Esophagus muscularis mucosa (tissue), 4 donors: Measurements from ENCODE around the gene MAML1. TPM values are rescaled to one million over a fixed set of nuclear protein-coding genes. Genes with fewer than 3 reads are reported as not detected.

ENCODE experiments used
- DNase-seq: peaks from one replicate; pipeline ENCODE4 v3.0.0-alpha.2; 2017; ENCODE audit errors: extremely low spot score
- H3K27ac ChIP-seq, 4 donors: fragments of 200-600 bp; sonication (generic); replicated peaks in 1 of 4; 1 replicate in 3 of 4; 2 replicates in 1 of 4; pipeline ENCODE4 v1.5.1; 2016 to 2019; ENCODE audit warnings: mild to moderate bottlenecking in 1 of 4
- H3K27me3 ChIP-seq, 4 donors: fragments of 200-600 bp; sonication (generic); one replicate each; pipeline versions ENCODE4 v1.5.1 to v1.6.0; 2016 to 2019
- H3K36me3 ChIP-seq, 4 donors: fragments of 200-600 bp; sonication (generic); one replicate each; pipeline ENCODE4 v1.5.1; 2016 to 2019
- H3K4me1 ChIP-seq, 4 donors: fragments of 200-600 bp; sonication (generic); one replicate each; pipeline ENCODE4 v1.5.1; 2016 to 2019
- H3K4me3 ChIP-seq, 4 donors: fragments of 200-600 bp; sonication (generic); 1 replicate in 2 of 4; 2 replicates in 2 of 4; pipeline ENCODE4 v1.5.1; 2016 to 2019; ENCODE audit warnings: mild to moderate bottlenecking in 4 of 4, moderate library complexity in 1 of 4
- H3K9me3 ChIP-seq, 4 donors: fragments of 200-600 bp; sonication (generic); 1 replicate in 3 of 4; 2 replicates in 1 of 4; pipeline ENCODE4 v1.5.1; 2016 to 2019
- EP300 ChIP-seq: sonication (generic); formaldehyde crosslinking; IDR thresholded peaks from one replicate; pipeline ENCODE4 v1.6.1; 2017; ENCODE audit warnings: antibody characterized with exemption
- POLR2A ChIP-seq: fragments of 450-650 bp; IDR thresholded peaks from one replicate; pipeline ENCODE4 v1.6.1; 2017; ENCODE audit warnings: antibody characterized with exemption, moderate library complexity, mild to moderate bottlenecking, low read depth
- POLR2AphosphoS5 ChIP-seq, 2 donors: sonication (generic); formaldehyde crosslinking; IDR thresholded peaks; one replicate each; pipeline ENCODE4 v1.6.1; 2017; ENCODE audit warnings: antibody characterized with exemption in 2 of 2
- WGBS: methylation state at CpG from one replicate; pipeline ENCODE4 v1.1.5; 2018; 5-methylcytosine and 5-hydroxymethylcytosine counted together
- intact Hi-C: fragments of 100-400 bp; cut with DNase I; formaldehyde crosslinking; loops from one replicate; pipeline ENCODE4 v1.15.1; 2023
- total RNA-seq, 4 donors: library from RNA; depleted of rRNA; stranded (reverse); fragments of >200 nt; gene quantifications; one replicate each; pipeline versions ENCODE4 v1.1.0 to v1.2.1, GENCODE V29; 2016
- TF ChIP-seq, protein P1 (sequence below), 3 experiments: fragments of 200-600 bp in 2 of 3; fragments of 450-650 bp in 1 of 3; sonication (generic) in 2 of 3; IDR thresholded peaks; one replicate each; pipeline ENCODE4 v1.5.1; 2017 to 2019; ENCODE audit warnings: antibody characterized with exemption in 3 of 3, mild to moderate bottlenecking in 2 of 3, moderate library complexity in 1 of 3

MAML1 gene
- total RNA-seq, 4 donors from 2014 or later = 21.4 to 60.9 (median 36.4) TPM

DNA sequence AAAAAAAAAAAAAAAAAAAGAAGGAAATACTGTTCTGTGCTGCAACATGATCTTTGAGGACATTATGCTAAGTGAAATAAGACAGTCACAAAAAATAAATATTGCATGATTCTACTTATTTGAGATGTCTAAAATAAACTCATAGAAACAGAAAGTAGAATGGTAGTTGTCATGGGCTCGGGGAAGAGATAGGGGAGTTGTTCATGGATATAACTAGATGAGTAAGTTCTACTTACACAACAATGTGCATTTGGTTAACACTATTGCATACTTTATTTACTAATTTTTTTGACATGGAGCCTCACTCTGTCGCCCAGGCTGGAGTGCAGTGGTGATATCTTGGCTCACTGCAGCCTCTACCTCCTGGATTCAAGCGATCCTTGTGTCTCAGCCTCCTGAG lies 15.2 kb downstream of the MAML1 start:
- TF ChIP-seq, protein P1, sequence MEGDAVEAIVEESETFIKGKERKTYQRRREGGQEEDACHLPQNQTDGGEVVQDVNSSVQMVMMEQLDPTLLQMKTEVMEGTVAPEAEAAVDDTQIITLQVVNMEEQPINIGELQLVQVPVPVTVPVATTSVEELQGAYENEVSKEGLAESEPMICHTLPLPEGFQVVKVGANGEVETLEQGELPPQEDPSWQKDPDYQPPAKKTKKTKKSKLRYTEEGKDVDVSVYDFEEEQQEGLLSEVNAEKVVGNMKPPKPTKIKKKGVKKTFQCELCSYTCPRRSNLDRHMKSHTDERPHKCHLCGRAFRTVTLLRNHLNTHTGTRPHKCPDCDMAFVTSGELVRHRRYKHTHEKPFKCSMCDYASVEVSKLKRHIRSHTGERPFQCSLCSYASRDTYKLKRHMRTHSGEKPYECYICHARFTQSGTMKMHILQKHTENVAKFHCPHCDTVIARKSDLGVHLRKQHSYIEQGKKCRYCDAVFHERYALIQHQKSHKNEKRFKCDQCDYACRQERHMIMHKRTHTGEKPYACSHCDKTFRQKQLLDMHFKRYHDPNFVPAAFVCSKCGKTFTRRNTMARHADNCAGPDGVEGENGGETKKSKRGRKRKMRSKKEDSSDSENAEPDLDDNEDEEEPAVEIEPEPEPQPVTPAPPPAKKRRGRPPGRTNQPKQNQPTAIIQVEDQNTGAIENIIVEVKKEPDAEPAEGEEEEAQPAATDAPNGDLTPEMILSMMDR (IDR thresholded peaks at IDR 0.05) = no peak
- no peak for TF ChIP-seq POLR2A
- no peak for TF ChIP-seq POLR2AphosphoS5 (IDR thresholded peaks at IDR 0.05)
- TF ChIP-seq EP300 = no peak
- H3K36me3 ChIP-seq = peaks cover 6 to 8% (median 6%) of the 10 kb centered on the region in 4 donors
- no peak for DNase-seq
- H3K27ac ChIP-seq = no peak overlapping the region
- H3K27me3 ChIP-seq = no peaks in the 10 kb centered on the region
- intact Hi-C loops = no loop called here
- WGBS = 87% methylated on average over 3 of the region's 3 CpGs
- peaks cover 13 to 62% (median 39%) of the 10 kb centered on the region in 4 donors for H3K4me1 ChIP-seq
- no peak overlapping the region for H3K4me3 ChIP-seq
- H3K9me3 ChIP-seq = no peaks in the 10 kb centered on the region

DNA sequence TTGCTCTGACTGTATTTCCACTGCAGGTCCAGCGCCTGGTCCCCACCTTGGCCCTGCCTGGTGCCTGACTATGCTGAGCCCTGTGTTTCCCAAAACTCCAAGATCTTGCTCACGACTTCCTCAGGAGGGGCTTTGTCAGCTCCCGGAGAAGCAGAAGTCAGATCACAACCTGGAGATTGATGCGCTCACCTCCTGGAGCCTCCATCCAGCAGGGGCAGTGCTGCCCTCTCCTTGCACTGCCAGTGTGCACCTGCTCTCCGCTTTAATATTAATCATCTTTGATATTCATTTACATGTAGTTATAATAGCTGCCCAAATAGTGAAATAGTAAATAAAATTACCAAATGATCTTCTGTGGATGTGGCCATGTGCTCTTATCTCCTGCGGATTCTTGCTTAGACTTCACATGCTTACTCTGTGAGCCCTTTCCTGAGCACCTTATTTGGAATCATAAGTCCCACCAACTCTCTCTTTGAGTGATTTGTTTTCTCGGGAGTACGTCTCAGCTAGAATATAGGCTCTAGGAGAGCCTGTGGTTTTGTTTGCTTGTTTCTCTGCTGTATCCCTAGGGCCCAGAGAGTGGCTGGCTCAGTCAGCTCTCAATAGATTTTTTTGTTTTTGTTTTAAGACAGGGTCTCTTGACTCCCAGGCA lies 17.4 kb downstream of the MAML1 start:
- DNase-seq = no peak
- no peaks in the 10 kb centered on the region for H3K27me3 ChIP-seq
- TF ChIP-seq, protein P1 (IDR thresholded peaks at IDR 0.05) = no peak
- TF ChIP-seq POLR2AphosphoS5 (IDR thresholded peaks at IDR 0.05) (no peak), POLR2A (no peak), EP300 (no peak)
- no peak overlapping the region for H3K4me3 ChIP-seq
- WGBS = 79% methylated on average over 8 of the region's 8 CpGs
- no peak overlapping the region for H3K27ac ChIP-seq
- intact Hi-C loops = no loop called here
- H3K9me3 ChIP-seq = no peaks in the 10 kb centered on the region
- H3K4me1 ChIP-seq = peaks cover 19 to 66% (median 40%) of the 10 kb centered on the region in 4 donors
- H3K36me3 ChIP-seq = peaks cover 6 to 8% (median 6%) of the 10 kb centered on the region in 4 donors

DNA sequence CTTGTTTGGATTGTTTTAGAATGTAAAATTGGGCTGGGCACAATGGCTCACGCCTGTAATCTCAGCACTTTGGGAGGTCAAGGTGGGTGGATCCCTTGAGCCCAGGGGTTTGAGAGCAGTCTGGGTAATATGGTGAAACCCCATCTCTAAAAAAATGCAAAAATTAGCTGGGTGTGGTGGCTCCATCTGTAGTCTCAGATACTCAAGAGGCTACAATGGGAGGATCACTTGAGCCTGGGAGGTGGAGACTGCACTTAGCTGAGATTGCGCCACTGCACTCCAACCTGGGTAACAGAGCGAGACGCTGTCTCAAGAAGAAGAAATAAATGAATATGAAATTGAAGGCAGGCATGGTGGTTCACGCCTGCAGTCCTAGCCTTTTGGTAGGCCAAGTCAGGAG lies 21.3 kb downstream of the MAML1 start:
- no peak overlapping the region for H3K4me3 ChIP-seq
- TF ChIP-seq, protein P1 (IDR thresholded peaks at IDR 0.05) = no peak
- no peak for TF ChIP-seq POLR2AphosphoS5 (IDR thresholded peaks at IDR 0.05)
- no peak for TF ChIP-seq EP300
- no peak for TF ChIP-seq POLR2A
- H3K9me3 ChIP-seq = no peaks in the 10 kb centered on the region
- no peak for DNase-seq
- H3K4me1 ChIP-seq = peaks cover 34 to 58% (median 54%) of the 10 kb centered on the region in 4 donors
- no peak overlapping the region for H3K27ac ChIP-seq
- 85% methylated on average over 5 of the region's 5 CpGs for WGBS
- intact Hi-C loops = no loop called here
- H3K36me3 ChIP-seq = peaks cover 6 to 8% (median 6%) of the 10 kb centered on the region in 4 donors
- H3K27me3 ChIP-seq = no peaks in the 10 kb centered on the region

DNA sequence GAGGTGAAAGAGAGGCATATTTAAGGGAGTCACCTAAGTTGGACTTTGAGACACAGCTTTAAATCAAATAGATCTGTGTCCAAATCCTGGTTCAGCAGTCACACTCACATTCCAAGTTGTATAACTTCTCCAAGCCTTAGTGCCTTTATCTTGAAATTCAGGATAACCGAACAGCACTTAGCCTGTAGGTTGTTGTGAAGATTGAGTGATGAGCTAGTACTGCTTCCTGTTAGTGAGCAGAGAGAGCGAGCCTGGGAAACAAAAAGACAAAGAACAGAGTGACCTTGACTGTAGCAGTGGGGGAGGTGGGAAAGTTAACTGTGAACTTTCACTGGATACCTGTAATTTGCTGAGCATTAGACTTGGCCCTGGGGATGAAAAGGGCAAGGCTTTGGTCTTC lies 22.4 kb downstream of the MAML1 start:
- Histone ChIP-seq H3K4me3 (no peak overlapping the region), H3K27ac (peak overlapping the region in 2 of 4 donors; percentile 6 to 13), H3K36me3 (peaks cover 0 to 6% (median 4%) of the 10 kb centered on the region in 4 donors), H3K4me1 (peaks cover 41 to 60% (median 58%) of the 10 kb centered on the region in 4 donors), H3K9me3 (no peaks in the 10 kb centered on the region), H3K27me3 (no peaks in the 10 kb centered on the region)
- DNase-seq = no peak
- TF ChIP-seq POLR2A (no peak), POLR2AphosphoS5 (IDR thresholded peaks at IDR 0.05) (no peak), EP300 (no peak)
- TF ChIP-seq, protein P1 (IDR thresholded peaks at IDR 0.05) = no peak
- intact Hi-C loops = no loop called here
- 37% methylated on average over 2 of the region's 2 CpGs for WGBS

DNA sequence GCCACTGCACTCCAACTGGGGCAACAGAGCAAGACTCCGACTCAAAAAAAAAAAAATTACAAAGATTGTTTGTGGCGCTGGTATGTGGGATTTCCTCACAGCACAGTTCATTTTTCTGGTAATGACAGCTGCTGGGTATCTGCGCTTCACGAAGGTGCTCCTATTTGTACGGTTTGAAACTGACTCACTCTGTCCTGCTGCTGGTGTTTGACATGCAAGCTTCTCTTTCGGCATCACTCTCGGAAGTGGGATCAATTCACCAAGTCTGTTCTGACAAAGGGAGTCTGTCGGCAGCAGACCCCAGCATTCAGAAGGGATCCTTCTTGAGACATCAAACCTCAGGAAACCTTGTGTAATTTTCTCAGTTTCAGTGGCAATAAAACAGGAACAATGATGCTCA lies 26.3 kb downstream of the MAML1 start:
- no peak overlapping the region for H3K27ac ChIP-seq
- intact Hi-C loops = no loop called here
- no peak for TF ChIP-seq EP300
- no peak for TF ChIP-seq POLR2A
- TF ChIP-seq POLR2AphosphoS5 (IDR thresholded peaks at IDR 0.05) = no peak
- TF ChIP-seq, protein P1 (IDR thresholded peaks at IDR 0.05) = no peak
- no peaks in the 10 kb centered on the region for H3K36me3 ChIP-seq
- H3K4me3 ChIP-seq = no peak overlapping the region
- peaks cover 72 to 80% (median 78%) of the 10 kb centered on the region in 4 donors for H3K4me1 ChIP-seq
- no peak for DNase-seq
- H3K9me3 ChIP-seq = no peaks in the 10 kb centered on the region
- WGBS = 72% methylated on average over 8 of the region's 8 CpGs
- no peaks in the 10 kb centered on the region for H3K27me3 ChIP-seq
